HG03558 (cell line): ENCODE results near the gene TLCD5.

ENCODE experiments used
- ATAC-seq: cut with Tn5 transposase; IDR thresholded peaks from one replicate; pipeline ENCODE4 v1.9.1; 2021; ENCODE audit warnings: moderate number of reproducible peaks; ENCODE audit not compliant: unreplicated experiment; ENCODE audit errors: extremely low read depth

The TLCD5 gene

GRCh38 chr11:120306519-120307242 is 18.4 kb upstream of the TLCD5 start:
- ATAC-seq = no peak

- no peak for ATAC-seq
Observed at GRCh38 chr11:120307476-120307875, 17.6 kb upstream of the TLCD5 start.

DNA sequence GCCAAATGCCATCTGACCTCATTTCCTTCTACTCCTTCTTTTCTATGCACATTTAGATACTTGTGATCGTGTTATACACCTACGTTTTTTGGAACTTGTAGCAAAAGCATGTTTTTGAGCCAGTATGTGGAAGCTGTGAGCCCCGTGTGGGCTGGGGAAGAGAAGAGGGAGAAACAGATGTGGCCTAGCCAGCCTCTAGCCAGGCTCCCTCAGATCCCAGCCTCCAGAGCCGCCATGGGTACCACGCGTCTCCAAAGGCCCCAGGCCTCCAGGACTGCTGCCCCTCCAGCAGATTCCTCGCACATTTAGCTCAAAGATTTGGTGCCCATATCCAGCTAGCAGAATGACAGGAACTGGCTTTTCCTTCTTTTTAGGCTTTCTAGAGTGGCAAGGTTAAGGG is 17.0 kb upstream of the TLCD5 start:
- no peak for ATAC-seq

DNA sequence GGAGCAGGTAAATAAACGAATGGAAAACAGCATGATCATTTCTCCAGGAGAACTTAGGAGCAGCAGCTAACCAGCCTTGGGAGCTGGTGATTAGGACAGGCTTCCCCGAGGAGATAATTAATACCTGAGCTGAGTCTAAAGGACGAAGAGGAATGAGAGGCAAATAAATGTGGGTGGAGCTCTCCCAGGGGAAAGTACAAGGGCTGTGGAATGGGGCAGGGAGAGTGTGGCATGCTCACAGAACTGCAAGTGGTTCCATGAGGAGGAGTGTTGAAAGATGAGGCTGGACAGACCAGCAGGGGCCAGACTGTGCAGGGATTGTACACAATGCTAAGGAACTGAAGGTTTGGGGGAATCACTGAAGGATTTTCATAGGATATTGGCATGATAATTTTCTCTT is 14.2 kb upstream of the TLCD5 start:
- no peak for ATAC-seq

GRCh38 chr11:120314861-120315260 is 10.2 kb upstream of the TLCD5 start:
- no peak for ATAC-seq

DNA sequence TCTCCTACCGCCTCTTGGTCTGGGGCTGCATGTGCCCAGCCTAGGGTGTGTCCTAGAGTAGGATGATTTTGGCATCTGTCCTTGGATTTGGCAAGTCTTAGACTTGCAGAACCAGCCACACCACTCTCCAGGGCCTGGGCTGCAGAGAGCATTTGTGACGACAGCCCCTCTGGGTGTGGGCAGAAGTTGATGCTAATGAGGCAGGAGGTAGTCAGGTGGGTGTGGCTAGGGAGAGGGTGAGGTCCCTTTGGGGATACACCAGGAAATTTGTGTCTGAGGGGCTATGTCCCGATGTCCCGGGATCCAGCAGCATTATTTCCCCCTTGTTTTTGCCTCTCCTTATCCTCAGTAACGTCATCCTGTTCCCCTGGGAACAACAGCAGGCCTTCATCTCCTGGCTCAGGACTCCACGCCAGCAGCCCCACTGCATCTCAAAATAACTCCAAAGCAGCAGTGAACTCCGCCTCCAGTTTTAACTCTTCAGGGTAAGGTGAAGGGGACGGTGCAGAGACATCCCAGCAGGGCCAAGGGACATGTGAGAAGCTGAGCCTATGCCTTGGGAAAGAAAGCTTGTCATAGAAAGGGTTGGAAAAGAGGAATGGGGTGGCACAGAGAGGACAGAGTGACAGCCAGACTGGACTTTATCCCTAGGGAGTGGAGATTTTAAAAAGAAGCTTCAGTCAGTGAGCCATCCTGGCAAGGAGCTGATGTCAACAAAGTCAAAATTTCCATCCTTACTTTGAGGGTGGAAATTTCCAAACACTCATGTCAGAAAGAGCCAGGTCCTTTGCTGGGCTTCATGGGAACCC is 8.0 kb upstream of the TLCD5 start:
- ATAC-seq = no peak

DNA sequence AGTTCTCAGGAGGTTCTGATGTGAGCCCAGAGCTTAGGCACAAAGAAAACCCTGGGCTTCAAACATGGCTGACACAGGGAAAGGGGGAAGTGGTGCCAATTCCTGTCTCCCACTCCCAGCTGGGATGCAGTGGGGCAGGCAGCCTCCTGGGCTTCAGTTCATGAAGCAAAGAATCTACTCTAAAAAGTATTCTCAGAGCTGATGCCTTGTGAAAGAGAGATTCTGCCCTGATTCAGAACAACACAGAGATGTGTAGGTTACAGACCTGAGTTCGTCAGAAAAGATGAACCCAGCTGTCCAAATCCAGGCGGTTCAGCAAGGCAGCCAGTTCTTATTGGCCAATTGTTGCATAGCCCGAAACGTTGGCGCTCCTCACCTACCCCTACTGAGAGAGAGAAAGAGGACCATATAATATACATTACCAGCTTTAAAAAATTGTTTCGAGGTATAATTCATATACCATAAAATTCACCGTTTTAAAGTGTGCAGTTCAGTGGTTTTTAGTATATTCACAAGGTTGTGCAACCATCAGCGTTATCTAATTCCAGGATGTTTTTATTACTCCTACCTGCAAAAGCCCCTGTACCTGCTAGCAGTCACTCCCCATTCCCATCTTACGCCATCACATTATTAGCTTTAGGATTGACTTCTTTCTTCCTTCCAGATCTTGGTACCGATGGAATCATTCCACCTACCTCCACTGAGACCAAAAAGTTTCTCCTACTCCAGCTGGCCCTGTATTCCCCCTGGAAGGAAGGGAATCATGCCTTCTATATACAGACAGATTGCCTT is 7.2 kb upstream of the TLCD5 start:
- no peak for ATAC-seq

GRCh38 chr11:120318906-120319305 is 6.2 kb upstream of the TLCD5 start:
- no peak for ATAC-seq

DNA sequence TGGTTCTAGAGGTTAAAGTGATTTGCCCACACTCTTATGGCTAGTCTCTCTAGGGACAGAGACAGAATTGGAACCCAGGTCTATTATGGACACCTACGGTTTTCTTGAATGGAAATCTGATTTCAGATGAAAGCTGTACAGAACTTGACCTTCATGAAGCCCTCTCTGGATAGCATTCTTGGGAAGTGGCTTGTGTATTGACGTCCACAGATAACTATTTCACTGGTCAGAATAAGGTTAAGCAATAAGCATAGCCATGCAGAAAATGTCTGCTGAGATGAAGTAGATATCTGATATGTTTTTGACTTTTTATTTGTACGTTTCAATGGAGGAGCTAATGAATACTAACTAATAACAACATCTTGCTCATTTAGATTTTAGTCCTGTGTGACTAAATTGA is 1.1 kb downstream of the TLCD5 start:
- no peak for ATAC-seq

GRCh38 chr11:120326845-120327281 is 1.8 kb downstream of the TLCD5 start:
- no peak for ATAC-seq

DNA sequence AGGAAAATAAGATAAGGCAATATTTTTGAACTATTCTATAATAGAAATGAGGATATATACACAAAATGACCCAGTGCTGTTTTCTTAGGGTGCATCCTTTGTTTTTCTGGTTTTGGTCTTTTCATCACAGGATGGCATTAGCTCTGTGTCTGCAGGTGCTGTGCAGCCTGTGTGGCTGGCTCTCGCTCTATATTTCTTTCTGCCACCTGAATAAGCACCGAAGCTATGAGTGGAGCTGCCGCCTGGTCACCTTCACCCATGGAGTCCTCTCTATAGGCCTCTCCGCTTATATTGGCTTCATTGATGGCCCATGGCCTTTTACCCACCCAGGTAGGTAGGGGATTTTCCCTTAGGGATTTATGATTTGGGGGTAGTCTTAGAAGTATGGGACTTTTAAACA is 2.2 kb downstream of the TLCD5 start:
- no peak for ATAC-seq

DNA sequence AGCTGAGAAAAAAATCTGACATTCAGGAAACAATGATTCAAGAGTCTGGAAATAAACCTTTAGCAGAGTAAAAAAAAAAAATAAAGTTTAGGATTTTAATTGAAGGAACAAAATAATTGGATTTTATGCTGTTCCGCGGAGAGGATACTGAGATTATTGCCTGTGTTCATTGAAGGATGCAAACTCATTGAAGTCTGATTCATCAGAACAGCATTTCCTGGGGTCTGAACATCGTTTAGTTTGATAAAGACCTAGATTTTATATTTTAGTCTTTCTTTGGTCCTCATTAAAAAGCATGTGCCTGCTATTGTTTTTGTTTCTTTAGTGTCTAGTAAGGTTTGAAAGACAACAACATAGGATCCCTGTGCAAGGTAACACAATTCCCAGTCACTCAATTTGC is 4.5 kb downstream of the TLCD5 start:
- no peak for ATAC-seq

GRCh38 chr11:120330045-120330444 is 4.9 kb downstream of the TLCD5 start:
- no peak for ATAC-seq

- no peak for ATAC-seq
Observed at GRCh38 chr11:120331301-120331996, 6.3 kb downstream of the TLCD5 start.

- ATAC-seq = no peak
Observed at GRCh38 chr11:120332822-120333716, 8.0 kb downstream of the TLCD5 start.

- no peak for ATAC-seq
Observed at GRCh38 chr11:120333801-120334200, 8.7 kb downstream of the TLCD5 start.

- no peak for ATAC-seq
Observed at GRCh38 chr11:120334332-120334731, 9.2 kb downstream of the TLCD5 start.

GRCh38 chr11:120334894-120335462 is 9.9 kb downstream of the TLCD5 start:
- no peak for ATAC-seq

DNA sequence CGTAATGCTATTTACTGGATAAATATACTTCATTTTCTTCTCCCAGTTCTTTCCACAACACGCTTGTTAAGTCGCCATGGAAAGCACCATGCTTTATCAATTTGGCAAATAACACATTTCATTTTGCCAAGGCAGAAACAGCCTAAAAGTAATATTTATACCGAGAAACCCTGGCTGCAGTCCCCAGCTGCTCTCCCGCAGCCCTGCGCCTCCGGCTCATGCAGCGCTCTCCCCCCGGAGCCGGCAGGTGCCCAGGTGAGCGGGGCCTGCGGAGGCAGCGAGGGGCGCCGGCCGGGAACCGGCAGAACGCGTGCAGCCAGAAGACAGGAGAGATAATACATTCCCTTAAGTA is 10.4 kb downstream of the TLCD5 start:
- no peak for ATAC-seq
